Endometrium (tissue), 2 donors: ENCODE results near the gene FKBP14.
A peak's percentile ranks its signal among the peaks of the same experiment; 100 is the strongest.

Source experiments
- FAIRE-seq: peaks from 2 replicates; lab custom pipeline; 2012; peaks lifted over from hg19 to GRCh38; lab: Jason Lieb, UNC
- donor health status: control.
- donor health status: control.

The FKBP14 gene, protein sequence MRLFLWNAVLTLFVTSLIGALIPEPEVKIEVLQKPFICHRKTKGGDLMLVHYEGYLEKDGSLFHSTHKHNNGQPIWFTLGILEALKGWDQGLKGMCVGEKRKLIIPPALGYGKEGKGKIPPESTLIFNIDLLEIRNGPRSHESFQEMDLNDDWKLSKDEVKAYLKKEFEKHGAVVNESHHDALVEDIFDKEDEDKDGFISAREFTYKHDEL

GRCh38 chr7:30026229-30027064 lies at the start of gene FKBP14:
TSS of gene FKBP14 (minus strand) at chr7:30026702. CDS start at chr7:30026508, 194 bp downstream.
- peak; percentile 96 for FAIRE-seq

- FAIRE-seq: no peak
Observed at GRCh38 chr7:30074422-30075030, 48.0 kb upstream of the FKBP14 start.

DNA sequence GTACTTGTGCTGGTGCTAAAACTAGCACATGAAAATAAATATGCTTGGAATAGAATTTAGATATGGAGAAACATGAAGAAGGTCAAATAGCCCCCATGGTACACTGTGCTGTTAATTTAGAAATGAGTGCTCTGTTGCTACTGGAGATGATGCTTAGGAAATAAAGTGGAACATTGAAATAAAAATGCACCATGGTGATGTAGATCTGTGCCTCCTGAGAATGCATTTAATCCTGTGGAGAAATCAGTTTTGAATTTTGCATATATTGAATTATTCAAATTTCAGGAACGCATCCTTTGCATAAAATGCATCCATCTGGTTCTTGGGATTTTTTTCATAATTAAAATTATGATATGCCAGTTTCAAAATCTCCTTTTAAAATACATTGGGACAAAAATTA lies 46.2 kb upstream of the FKBP14 start:
- no peak for FAIRE-seq

DNA sequence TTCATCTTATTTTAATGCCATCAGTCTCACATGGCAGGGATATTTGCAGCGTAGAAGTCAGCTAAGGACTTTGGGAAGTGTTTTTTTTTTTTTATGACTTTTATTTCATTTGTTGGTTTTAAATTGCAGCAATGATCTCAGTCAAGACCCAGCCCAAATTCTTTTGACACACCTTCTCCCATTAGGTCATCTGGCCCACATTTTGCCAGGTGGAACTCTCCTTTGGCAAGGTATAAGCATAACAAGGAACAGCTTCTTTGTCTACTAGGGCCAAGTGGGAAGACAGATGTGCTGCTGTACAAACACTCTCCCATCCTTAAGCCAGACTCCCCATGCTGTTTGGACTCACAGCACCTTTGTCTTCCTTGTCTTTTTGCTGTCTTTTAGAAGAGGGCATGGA lies 43.5 kb upstream of the FKBP14 start:
- no peak for FAIRE-seq

- no peak for FAIRE-seq
Observed at GRCh38 chr7:30069096-30069867, 42.8 kb upstream of the FKBP14 start.

DNA sequence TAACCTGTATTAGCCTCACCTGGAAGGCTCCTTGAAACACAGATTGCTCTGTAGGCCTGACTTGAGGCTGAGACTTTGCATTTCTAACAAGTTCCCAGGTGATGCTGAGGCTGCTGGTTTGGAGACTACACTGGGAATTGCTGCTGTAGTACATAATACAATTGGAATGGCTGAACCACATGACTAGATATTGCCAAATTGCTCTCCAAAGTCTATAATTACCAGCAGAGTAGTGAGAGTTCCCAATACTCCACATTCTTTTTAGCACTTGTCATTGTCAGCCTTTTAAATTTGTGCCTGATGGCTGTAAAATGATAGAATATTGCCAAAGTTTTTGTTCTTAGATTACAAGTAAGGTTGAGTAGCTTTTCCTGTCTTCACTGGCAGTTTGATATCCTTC lies 41.6 kb upstream of the FKBP14 start:
- no peak for FAIRE-seq

DNA sequence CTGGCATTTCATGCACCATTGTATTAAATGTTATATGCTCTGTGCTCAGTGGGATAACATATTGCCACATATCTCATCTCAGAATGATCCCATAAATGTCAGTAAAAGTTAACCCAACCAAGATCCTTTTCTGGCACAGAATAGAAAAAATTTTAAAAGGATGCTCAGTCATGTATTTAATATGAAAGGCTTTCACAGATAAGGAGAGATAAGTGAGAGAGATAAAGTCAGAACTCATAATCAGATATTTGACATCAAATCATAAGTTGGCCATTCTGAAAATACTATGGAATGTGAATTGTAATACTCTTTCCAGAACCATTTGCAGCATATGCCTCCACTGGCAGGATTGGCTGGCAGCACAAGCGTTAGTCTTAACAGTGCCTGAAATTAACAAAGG lies 40.2 kb upstream of the FKBP14 start:
- FAIRE-seq: no peak

DNA sequence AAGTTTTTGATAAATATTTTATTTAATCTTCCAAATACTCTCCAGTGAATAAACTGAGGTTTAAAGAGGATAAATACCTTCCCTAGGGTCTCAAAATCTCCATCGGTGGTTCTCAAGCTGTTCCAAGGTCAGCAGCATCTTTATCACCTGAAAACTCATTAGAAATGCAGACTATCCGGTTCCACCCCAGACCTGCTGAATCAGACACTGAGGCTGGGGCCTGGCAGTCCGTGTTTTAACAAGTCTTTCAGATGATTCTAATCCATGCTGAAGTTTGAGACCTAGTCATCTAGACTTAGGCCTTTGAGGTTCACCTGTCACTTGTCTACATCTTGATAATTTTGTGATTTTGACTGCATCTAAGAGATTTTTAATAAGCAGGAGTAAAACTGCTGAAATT lies 39.2 kb upstream of the FKBP14 start:
- no peak for FAIRE-seq

GRCh38 chr7:30062587-30062986 lies 36.1 kb upstream of the FKBP14 start:
- FAIRE-seq: peak; percentile 37

DNA sequence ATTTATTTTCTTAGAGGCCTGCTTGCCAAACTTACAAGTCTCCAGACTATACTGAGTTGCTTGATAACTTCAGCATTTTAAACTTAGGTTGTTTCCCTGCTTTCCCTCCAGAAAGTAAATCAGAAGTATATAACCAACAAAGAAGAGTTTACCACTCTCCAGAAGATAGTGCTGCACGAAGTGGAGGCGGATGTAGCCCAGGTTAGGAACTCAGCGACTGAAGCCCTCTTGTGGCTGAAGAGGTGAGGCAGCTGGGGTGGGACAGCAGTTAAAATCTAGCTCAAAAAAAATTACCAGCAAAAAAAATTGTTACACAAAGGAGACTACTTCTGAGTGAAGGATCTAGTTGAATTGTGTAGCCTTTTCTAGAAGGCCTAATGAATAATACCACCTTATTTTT lies 35.3 kb upstream of the FKBP14 start:
- peak; percentile 51 for FAIRE-seq

DNA sequence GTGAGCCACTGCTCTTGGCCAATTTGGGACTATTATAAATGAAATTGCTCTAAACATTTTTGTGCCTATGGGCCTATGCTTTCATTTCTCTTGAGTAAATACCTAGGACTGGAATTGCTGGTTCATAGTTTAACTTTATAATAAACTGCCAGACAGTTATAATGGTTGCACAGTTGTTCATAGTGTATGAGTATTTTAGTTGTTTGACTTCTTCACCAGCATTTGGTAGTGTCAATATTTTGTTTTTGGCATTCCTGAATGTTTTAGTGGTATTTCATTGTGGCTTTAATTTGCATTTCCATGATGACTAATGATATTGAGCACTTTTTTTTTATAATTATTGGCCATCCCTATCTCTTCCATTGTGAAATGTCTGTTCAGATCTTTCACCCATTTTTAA lies 31.2 kb upstream of the FKBP14 start:
- FAIRE-seq: no peak

DNA sequence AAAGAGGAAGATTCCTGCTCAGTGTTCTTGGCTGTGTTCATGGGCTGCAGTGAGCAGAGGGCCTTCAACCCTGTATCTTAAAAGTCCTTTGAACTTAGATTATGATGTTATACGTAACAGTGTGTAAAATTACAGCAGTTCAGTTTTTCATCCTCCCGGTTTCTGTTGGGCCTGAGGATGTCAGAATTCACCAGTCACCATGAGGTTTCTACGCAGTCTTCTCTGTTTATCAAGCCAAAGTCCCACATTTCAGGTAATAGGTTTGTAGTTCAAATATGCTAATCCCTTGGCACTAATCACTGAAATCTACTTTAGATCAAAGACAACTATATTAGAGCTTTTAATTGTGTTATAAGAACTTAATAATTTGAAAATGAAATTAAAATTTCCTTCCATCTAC lies 26.6 kb upstream of the FKBP14 start:
- no peak for FAIRE-seq

- FAIRE-seq: no peak
Observed at GRCh38 chr7:30049173-30049572, 22.7 kb upstream of the FKBP14 start.

- no peak for FAIRE-seq
Observed at GRCh38 chr7:30048582-30048981, 22.1 kb upstream of the FKBP14 start.

- no peak for FAIRE-seq
Observed at GRCh38 chr7:30047124-30047523, 20.6 kb upstream of the FKBP14 start.

DNA sequence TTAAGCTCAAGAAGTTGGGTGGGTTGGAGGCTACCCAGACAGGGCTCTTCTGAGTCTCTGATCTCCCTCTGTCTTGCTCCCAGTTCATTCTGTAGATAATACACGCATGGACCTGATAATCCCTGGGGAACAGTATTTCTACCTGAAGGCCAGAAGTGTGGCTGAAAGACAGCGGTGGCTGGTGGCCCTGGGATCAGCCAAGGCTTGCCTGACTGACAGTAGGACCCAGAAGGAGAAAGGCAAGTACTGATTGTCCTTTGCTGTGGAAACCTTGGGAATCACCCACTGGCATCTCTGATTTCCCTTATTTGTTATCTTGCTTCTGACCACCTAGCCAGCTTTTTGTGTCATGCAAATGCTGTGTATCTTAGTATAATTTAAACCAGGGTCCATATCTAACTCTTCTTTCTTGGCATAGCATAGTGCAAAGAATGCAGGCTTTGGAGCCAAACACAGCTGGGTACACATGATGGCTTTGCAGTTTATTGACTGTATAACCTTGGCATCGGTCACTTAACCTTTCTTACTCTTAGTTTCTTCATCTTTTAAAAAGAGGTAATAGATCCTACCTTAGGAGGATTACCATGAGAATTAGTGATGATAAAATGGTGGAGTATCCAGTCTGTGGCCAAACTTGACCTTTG lies 19.7 kb upstream of the FKBP14 start:
- FAIRE-seq: no peak

GRCh38 chr7:30041526-30042269 lies 15.2 kb upstream of the FKBP14 start:
- no peak for FAIRE-seq

- no peak for FAIRE-seq
Observed at GRCh38 chr7:30040938-30041337, 14.4 kb upstream of the FKBP14 start.

DNA sequence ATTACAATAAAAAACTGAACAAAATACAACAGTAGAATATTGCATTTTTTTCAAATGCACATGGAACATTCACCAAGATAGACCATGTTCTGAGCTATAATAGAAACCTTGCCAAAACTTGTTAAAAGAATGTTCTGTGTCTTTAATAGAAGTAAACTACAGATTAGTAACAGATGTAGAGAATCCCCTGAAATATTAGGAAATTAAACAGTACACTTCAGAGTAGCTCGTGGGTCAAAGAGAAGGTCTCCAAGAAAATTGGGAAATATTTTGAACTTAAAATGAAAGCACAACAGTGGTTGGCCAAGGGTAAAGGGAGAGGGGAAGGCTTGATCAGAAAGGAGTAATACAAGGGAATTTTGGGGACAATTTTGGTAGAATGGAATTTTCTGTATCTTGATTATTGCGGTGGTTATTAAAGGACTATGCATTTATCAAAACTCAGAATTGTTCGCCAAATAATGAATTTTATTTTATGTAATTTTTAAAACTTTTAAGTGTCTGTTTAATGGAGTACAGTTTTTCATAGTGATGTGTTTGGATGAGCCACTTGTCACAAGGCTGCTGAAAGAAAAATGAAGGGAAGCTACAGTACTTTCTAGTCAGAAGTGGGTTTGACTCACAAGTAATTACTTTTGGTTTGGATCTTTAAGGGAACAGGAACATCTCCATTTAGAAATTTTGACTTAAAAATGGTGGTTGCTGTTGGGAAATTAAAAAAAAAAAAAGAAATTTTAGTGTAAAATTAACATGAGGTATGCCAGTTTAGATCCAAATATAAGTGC lies 11.9 kb upstream of the FKBP14 start:
- FAIRE-seq: peak; percentile 99

GRCh38 chr7:30036220-30036619 lies 9.7 kb upstream of the FKBP14 start:
- no peak for FAIRE-seq

- no peak for FAIRE-seq
Observed at GRCh38 chr7:30034501-30034900, 8.0 kb upstream of the FKBP14 start.
